Endothelial cell of hepatic sinusoid (primary cell): Measurements from ENCODE around the gene FAAP100.

Experiments used
- in situ Hi-C: cut with HindIII; loops from 2 replicates; pipeline ENCODE4 v1.10.0; 2017; ENCODE audit warnings: low sequenced_read_pairs

The FAAP100 gene

GRCh38 chr17:81493198-81494038, 58.7 kb downstream of the FAAP100 start:
- in situ Hi-C loops, result no loop called here

GRCh38 chr17:81492706-81493105, 59.4 kb downstream of the FAAP100 start:
- in situ Hi-C loops, result no loop called here

GRCh38 chr17:81492202-81492601, 60.0 kb downstream of the FAAP100 start:
- in situ Hi-C loops, result no loop called here

- in situ Hi-C loops, result no loop called here
Measured at GRCh38 chr17:81491761-81492160, 60.4 kb downstream of the FAAP100 start.

- in situ Hi-C loops, result no loop called here
Measured at GRCh38 chr17:81491181-81491581, 61.0 kb downstream of the FAAP100 start.

GRCh38 chr17:81489998-81490992, 61.9 kb downstream of the FAAP100 start:
- in situ Hi-C loops, result no loop called here
